ENCODE measurements around the gene ARID5A. TPM values are rescaled to one million over a fixed set of nuclear protein-coding genes. Genes with fewer than 3 reads are reported as not detected.

ARID5A gene
- total and polyA plus RNA-seq, 2 of the 13 experiments (the other 11 are each of a cell fraction or from before 2014, with no cell fraction given): 6.0 to 9.5 TPM

DNA sequence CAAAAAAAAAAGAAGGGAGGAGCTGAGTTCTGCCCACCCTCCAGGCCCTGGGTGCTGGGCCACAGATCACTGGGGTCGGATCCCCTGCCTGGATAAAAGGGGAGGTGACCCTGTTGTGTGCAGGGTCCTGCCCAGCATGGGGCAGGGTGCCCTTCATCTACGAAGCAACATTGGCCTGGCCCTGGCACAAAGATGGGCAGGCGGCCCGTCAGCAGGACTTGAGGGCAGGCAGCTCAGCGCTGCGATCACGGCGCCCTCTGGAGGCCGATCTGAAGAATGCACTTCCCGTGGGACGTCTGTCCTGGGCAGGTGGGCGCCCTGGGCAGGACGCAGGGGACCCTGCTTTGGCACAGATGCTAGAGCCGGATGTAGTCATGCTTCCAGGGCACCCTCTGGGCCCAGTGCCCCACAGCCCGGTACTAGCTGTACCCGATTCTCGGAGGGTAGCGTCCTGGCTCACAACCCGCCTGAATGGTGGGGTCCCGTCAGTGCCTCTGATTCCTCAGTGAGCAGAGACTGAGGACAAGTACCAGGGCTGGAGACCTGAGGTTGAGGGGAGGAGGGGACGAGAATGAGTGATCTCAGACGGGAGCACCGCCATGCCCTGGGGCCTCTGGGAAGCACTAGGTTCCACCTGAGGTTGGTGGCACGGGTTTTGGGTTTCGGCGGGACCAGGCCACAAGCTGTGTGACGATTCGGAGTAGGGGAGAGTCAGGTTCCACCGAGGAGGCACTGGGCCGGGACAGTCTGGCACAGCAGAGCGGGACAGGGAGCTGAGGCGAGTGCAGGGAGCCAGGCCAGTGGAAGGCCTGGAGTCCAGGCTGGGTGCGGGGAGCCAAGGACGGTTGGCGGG is 18.0 kb downstream of the ARID5A start (continued):
- TF ChIP-seq ZNF576 (CRISPR knock-in tag; IDR thresholded peaks at IDR 0.05) (0 out of 2 replicates have a peak, but pooled peaks have one; percentile 35), ZXDC (CRISPR knock-in tag; IDR thresholded peaks at IDR 0.05) (no peak), REST (IDR thresholded peaks at IDR 0.05; ENCODE audit: borderline replicate concordance in 1 of 2, low read depth in 1 of 2, low read length in 2 of 2) (no peak), GLMP (CRISPR knock-in tag; IDR thresholded peaks at IDR 0.05; ENCODE audit: borderline replicate concordance) (no peak), ZNF83 (CRISPR knock-in tag; IDR thresholded peaks at IDR 0.05; ENCODE audit: borderline replicate concordance) (0 out of 2 replicates have a peak, but pooled peaks have one; percentile 49), SRF (IDR thresholded peaks at IDR 0.05; ENCODE audit: low read depth, low read length) (no peak), ELF3 (CRISPR knock-in tag; IDR thresholded peaks at IDR 0.05) (no peak), ZNF224 (CRISPR knock-in tag; IDR thresholded peaks at IDR 0.05) (no peak), PAXIP1 (CRISPR knock-in tag; conservative IDR thresholded peaks at IDR 0.05) (no peak), PRDM10 (CRISPR knock-in tag; IDR thresholded peaks at IDR 0.05; ENCODE audit: low read depth) (no peak), ZNF382 (CRISPR knock-in tag; IDR thresholded peaks at IDR 0.05; ENCODE audit: borderline replicate concordance) (no peak)
